HG03139 (cell line): Measurements from ENCODE around the gene CECR2.
"Not testable (repeated sequence)": the region's sequence is repeated elsewhere in the genome, so short reads cannot be mapped to it uniquely, and the experiment has no call there.

Source experiments
- ATAC-seq: cut with Tn5 transposase; IDR thresholded peaks from one replicate; pipeline ENCODE4 v1.9.1; 2021; ENCODE audit not compliant: unreplicated experiment

CECR2 gene

DNA sequence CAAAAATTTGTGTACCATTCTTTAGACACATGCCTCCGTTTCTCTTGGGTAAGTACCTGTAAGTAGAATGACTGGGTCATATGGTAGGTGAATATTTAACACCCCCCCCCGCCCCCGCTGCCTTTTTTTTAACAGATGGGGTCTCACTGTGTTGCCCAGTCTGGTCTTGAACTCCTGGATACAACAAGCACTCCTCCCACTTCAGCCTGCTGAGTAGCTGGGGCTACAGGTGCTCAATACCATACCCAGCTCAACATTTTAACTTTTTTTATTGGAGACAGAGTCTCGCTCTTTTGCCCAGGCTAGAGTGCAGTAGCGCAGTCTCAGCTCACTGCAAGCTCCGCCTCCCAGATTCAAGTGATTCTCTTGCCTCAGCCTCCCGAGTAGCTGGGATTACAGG lies 32.5 kb downstream of the CECR2 start:
- no peak for ATAC-seq

- ATAC-seq: no peak
Measured at GRCh38 chr22:17402293-17402692, 33.0 kb downstream of the CECR2 start.

DNA sequence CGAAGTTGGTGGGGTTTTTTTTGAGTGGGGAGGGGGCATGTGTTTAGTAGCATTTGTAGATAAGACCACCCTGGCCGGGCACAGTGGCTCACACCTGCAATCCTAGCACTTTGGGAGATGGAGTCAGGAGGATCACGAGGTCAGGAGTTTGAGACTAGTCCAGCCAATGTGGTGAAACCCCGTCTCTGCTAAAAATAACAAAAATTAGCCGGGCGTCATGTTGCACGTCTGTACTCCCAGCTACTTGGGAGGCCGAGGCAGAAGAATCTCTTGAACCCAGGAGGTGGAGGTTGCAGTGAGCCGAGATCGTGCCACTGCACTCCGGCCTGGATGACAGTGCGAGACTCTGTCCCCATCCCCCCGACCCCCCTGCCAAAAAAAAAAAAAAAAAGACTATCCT lies 34.6 kb downstream of the CECR2 start:
- no peak for ATAC-seq

GRCh38 chr22:17407643-17408042 lies 38.4 kb downstream of the CECR2 start:
- no peak for ATAC-seq

DNA sequence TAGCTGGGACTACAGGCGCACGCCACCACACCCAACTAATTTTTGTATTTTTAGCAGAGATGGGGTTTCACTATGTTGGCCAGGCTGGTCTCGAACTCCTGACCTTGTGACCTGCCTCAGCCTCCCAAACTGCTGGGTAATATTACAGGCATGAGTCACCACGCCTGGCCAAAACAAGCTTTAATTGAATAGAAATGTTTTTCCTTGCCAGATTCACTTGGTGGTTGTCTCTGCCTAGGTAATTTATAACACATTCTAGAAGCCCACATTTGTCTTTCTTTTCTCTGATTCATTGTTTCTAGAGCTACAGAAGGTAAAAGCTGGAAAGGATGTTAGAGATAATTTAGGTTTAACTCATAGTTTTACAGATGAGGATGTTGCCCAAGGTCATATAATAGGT lies 41.3 kb downstream of the CECR2 start:
- no peak for ATAC-seq

DNA sequence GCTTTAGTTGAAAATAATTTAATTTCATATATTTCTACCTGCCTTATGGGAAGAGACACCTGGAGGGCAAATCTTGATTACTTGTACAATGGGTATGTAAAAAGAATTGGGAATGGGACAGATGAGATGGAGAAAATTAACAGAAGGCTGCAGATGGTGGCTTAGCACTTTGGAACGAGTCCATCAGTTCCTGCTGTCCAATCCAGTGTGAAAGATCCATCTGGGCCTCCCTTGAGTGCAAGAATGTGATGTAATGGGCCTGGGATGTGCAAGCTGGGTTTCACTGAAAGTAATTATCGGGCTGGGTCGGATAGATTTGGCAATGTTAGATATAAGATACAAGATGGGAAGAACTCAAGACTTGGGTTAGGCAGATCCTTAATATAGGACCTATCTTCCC lies 42.0 kb downstream of the CECR2 start:
- ATAC-seq: no peak

DNA sequence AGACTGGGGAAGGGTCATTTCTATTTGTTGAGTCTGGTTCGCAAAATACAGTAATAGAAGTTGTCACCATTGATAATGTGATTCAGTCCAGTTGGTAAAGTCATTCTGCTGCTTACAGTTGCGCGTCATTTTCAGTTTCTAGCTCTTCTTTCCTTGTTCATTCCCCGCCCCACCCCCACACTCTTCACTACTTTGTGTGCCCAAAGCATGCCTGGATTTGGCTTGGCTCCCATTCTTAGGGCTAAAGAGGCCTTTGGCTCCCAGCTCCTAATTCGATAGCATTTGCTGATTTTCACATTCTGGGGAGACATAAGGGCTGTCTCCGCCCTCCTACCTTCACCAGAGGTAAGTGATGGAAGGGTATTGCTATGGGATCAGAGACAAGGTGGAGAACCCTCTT lies 43.0 kb downstream of the CECR2 start:
- no peak for ATAC-seq

GRCh38 chr22:17418890-17419324 lies 49.6 kb downstream of the CECR2 start:
- no peak for ATAC-seq

DNA sequence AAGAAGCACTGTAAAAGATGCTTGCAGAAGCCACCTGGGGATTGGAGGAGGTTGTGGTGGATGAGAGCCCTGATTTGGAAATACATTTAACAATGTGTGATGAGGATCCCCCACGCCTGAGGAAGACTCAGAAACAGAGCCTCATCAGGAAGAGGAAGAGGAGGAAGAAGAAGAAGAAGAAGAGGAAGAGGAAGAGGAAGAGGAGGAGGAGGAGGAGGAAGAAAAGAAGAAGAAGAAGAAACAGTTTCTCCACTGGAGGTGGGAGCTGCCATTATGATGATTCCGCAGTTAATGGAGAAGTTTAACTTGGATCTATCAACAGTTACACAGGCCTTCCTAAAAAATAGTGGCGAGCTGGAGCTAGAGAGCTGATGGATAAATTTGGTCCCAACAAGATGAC lies 50.1 kb downstream of the CECR2 start:
- ATAC-seq: no peak

GRCh38 chr22:17422736-17423343 lies 53.6 kb downstream of the CECR2 start:
- no peak for ATAC-seq

DNA sequence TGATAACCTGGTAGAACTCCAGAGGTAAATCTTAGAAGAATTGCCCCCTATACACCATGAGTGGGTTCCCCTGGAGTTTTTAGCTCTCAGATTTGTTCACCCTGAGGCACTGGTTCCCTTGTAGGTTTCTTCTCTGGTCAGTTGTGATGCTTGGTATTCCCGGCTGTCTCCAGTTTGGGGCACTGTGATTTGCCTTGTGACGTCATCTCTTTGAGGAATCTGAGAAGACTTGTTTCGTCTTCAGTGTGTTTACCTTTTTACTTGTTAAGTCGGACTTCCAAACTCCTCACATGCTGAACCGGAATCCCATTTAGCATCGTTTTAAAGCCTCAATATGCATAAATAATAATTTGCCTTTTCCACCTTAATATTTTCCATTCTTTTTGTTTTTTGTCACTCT lies 54.4 kb downstream of the CECR2 start:
- ATAC-seq: no peak

DNA sequence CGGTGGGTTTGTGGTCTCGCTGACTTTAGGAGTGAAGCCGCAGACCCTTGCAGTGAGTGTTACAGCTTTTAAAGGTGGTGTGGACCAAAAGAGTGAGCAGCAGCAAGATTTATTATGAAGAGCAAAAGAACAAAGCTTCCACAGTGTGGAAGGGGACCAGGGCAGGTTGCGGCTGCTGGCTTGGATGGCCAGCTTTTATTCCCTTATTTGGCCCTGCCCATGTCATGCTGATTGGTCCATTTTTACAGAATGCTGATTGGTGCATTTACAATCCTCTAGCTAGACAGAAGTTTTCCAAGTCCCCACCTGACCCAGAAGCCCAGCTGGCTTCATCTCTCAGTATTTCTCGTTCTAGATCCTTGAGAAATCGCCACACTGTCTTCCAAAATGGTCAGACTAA lies 58.3 kb downstream of the CECR2 start:
- not testable (repeated sequence) for ATAC-seq

GRCh38 chr22:17429516-17429915 lies 60.3 kb downstream of the CECR2 start:
- no peak for ATAC-seq

DNA sequence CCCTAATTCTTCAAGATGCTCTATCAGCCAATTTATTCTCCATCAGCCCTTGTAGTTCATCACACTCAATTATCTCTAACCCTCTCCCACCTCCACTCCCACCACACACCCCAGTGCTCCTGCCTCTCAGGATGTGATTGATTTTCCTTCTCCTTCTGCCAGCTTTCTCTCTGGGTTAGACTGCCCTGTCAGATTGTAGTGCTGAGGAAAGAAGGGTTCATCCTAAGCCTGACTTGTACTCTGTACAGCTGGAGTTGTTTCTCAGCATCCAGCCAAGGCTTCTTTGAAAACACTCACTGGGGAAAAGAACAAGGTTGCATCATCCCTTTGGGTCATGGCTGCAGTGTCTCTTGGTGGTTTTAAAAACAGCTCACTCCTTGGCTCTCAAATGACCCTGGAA lies 61.2 kb downstream of the CECR2 start:
- no peak for ATAC-seq

- no peak for ATAC-seq
Measured at GRCh38 chr22:17431179-17431578, 61.9 kb downstream of the CECR2 start.

DNA sequence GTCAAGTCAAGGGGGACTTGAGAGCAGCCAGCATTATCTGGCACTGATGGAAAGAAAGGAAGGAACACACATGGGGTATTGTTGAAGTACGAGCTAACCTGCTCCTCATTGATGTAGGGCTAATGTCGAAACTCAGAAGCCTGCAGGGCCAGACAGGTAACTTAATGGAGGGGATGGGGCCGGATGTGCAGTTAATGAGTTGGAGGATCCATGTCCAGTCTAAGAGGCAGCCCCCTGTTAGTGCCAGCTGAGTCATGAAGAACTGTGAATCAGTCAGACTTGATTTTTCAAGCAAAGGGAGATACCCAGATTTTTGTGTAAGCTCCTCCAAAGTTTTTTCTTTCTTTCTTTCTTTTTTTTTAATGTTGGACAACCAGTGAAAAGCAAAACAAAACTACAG lies 65.6 kb downstream of the CECR2 start:
- no peak for ATAC-seq

DNA sequence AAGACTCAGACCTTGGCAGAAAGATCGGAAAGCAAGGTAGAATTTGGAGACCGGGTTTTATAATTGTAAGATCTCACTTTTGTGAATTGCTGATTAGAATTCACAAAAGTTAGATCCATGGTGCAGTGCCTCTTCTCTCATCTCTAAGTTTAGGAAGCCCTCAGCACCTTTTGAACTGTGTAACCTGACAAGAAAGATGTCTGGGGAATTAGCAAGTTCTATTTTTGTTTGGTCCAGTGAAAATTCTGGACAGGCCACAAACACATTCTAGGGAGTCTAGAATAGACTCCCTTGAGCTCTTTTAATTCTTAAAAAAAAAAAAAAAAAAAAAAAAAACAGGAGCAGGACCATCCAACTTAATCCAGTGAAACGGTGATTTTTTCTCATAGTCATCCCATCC lies 66.1 kb downstream of the CECR2 start:
- no peak for ATAC-seq

GRCh38 chr22:17436382-17436980 lies 67.2 kb downstream of the CECR2 start:
- ATAC-seq: no peak

DNA sequence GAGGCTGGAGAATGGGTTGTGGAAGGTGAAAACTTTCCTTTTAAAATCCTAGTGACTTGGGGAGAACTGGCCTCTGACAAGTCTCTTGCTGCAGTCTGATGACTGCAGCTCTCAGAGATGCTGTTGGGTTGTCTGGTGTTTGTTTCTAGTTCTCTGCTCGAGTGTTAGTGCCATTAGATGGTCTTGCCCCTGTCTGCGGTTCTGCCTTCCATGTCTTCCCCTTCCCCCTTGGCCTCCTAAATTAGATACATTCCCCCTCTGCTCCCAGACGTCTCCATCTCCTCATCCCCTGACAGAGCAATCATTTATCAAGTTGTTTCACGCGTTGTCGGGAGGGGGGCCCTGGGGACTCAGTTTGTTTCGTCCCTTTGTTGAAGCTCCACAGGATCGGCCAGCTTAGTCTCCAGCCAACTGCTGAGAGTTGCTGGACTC lies 67.7 kb downstream of the CECR2 start:
- no peak for ATAC-seq

GRCh38 chr22:17438026-17438425 lies 68.8 kb downstream of the CECR2 start:
- no peak for ATAC-seq

DNA sequence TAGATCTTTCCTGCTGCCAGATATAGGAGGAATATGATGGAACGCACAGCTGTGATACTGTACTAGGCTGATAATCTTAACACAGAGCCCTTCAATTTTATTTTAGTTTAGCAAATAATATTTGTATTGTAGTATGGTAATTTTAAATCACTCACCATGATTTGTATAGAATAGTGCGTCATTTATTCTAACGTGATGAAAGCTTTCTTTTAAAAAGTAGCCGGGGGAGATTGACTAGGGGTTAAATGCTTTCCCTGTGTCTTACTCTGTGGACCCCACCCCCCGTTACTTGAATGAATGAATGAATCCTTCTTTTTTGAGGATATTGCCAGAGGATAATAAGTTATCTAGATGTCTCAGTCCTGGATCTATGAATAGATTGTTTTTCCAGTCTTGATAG lies 72.1 kb downstream of the CECR2 start:
- no peak for ATAC-seq

DNA sequence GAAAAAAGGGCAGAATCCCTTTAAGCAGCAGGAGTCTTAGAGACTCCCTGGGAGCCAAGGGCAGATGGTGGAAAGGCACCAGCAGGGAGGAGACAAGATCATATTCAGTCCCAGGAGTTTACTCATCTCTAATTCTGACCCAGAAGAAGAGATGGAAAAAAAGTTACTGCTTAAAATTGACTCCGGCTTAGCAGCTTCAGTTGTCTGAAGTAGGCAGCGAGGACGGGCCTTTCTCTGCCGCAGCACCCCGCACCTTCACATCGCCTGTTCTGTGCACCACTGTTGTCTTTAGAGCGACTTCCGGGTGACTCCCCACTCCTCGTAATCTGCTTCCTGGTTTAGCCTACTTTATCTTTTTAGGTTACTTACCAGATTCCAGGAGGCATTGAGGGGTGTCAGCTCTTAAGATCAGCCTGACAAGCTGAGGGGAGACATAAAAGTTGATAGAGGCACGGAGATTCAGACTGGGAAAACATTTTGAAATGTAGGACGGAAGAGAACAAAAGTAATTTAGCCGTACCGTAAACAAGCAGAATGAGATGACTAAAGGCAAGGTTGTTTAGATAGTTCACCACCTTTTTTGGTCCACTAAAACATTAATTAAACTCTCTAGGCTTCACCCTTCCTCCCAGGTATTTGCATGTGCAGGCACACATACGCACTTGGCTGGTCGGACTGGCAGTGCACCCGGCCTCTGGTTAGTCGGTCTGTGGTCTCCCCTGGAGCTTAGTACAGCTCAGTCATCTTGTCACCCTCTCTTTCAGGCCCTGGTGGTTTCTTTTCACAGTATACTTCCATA lies 74.3 kb downstream of the CECR2 start:
- ATAC-seq: no peak

- ATAC-seq: no peak
Measured at GRCh38 chr22:17444204-17444504, 74.9 kb downstream of the CECR2 start.
